CD4-positive, alpha-beta T cell treated with Interleukin-4 for 4 hours (primary cell): ENCODE measurements around the gene TEAD4.

Source experiments
- DNase-seq: peaks from one replicate; pipeline ENCODE4 v3.0.0-alpha.2; 2020

The TEAD4 gene

DNA sequence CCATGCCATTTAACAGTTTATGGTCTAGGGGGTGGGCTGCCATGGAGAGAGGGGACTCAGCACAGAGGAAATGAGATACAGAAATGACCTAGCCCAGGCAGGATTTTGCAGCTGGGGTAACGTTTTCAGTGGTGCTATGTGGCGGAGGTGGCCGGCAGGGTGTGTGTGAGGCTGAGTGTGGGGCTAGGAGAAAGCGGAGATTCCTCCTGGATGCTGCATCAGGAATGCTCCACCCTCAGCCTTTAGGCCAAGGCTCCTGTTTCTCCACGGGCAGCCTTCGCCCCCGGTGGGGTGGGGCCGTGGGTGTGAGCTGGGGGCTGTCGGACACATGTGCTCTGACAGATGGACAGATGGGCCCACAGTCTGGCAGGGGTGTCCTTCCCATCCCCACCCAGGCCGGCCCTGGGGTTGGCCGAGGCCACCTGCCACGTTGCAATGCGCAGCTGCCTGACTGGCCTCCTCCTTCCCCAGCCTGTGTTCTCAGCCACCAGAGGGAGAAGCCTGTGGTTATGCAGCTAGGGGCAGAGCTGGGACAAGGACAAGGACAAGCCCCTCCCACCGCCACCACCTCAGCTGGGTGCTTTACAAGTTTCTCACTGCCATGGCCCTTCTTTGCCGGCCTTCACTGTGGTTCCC is 44.3 kb downstream of the TEAD4 start:
- DNase-seq: no peak

DNA sequence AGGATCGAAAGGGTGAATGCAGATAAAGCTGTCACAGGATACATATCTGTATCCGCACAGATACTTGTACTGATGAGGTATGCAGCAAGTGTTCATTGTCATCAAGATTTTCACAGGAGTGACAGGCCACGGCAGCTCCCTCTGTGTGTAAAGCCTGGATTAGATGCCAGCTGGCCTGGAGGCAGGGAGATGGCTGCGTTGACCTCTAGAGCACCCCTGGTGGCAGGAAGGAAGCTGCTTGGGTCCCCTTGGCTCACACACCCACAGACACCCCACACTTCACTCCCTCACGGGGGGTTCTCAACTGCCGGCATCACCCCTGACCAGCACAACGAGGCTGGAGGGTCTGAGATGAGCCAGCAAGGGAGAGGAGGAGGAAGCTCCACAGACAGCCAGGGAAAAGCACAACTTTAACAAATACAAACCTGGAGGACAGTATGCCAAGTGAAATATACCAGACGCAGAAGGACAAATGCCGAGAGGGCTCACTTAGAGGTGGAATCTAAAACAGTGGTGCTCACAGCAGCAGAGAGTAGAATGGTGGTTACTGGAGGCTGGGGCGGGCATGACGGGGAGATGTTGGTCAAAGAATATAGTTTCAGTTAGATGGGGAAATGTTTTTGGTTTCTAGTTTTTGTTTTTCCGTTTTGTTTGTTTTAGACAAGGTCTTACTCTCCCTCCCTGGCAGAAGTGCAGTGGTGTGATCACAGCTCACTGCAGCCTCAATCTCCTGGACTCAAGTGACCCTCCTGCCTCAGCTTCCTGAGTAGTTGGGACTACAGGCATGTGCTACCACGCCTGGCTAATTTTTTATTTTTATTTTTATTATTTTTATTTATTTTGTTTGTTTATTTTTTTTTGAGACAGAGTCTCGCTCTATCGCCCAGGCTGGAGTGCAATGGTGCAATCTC is 45.7 kb downstream of the TEAD4 start:
- DNase-seq: no peak

DNA sequence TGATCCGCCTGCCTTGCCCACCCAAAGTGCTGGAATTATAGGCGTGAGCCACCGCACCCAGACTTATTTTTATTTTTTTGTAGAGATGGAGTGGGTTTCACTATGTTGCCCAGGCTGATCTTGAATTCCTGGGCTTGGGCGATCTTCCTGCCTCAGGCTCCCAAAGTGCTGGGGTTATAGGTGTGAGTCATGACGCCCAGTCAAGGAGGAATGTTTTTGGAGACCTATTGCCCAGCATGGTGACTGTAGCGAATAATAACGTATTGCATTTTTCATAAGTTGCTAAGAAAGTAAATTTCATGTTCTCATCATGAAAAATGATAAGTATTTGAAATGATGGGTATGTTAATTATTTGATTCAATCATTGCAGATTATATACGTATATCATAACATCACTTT is 46.5 kb downstream of the TEAD4 start:
- DNase-seq: no peak

DNA sequence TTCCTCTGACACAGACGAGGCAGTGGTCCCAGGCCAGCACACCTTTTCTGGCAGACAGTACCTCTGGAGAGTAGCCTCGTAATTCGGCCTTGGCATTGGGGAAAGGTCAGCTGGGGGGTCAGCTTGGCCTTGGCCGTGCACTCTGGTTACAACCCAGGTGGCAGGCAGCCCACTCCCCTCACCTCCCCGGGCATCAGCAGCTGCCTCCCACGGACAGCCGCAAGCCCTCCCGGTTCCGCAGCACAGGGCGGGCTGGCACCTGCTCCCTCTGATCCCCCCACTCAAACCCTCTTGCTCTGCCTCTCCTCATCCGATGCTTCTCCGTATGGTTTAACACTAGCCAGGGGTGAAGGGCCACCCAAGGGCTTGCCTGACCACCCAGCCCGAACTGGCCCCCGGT is 50.6 kb downstream of the TEAD4 start:
- no peak for DNase-seq

DNA sequence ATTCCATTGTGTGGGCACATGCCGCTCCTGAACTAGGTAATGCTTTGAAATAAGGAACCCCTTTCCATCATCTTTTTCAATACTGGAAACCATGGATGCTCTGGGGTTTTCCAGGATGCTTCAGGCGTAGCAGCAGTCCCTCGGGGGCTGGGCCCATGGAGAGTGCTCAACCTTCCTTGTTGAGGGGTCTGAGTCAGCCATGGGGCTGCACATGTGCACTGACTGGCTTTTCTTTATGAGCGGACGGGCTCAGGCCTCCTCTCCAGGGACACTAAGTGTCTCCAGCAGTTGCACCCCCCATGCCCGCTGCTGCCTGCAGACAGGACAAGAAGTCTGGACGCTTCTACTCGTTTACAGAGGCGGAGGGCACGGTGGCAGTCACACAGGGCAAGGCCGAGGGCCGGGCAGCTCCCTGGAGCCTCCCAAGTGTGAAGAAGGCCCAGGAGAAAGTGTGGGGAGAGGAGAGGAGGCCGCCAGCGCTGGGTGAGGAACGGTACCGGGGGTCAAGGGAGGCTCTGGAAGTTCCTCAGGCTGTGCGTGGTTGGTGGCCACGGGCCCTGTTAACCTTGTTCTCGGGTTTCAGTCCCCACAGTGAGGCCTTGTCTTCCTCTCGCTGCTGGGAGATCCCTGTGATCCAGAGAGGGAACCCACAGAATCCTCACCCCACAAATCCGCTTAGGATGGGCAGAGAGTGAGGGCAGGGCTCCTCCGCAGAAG is 51.2 kb downstream of the TEAD4 start:
- no peak for DNase-seq

DNA sequence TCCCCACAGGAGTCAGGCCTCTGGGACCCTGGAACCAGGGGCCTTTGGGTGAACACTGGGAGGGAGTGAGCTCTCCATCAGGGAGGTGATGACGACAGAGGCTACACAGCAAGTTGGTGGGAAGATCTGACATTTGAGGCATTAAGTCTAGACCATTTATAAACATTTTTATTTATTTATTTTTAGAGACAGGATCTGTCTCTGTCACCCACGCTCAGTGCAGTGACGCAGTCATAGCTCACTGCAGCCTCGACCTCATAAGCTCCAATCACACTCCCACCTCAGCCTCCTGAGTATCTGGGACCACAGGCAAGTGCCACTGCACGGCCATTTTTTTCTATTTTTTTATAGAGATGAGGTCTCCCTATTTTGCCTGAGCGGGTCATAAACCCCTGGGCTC is 53.6 kb downstream of the TEAD4 start:
- DNase-seq: no peak

DNA sequence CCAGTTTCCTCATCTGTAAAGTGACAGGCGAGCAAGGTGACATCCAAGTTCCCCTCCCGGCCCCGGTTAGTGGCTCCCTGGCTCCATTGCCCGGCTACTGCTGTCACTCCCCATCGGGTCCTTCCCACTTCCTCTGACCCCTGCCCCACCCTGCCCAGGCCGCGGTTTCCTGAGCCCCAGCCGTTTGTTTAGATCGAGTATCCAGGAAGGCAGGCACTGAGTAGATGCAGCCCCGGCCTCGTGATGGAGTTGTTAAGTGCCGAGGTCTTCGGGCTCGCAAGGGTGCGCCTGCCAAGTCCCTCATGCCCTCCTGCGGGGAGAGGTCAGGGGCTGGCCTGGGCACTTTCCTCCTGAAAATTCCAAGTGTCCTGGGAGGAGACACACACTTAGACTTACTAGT is 55.4 kb downstream of the TEAD4 start:
- DNase-seq: no peak

DNA sequence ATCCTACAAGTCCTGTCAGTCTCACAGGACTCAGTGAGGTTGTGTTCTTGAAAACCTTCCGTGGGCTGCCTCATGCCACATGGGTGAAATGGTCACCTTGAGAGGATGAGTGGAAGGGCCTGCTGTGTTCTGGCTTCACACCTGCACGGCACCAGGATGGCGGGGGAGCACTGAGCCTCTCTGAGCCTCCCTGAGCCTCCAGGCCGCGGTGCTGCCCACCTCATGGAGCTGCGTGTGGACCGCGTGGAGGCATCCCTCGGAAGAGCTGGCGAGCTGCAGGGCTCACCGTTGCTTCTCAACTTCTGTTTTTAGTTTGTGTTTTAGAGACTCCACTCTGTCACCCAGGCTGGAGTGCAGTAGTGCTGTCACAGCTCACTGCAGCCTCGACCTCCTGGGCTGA is 56.2 kb downstream of the TEAD4 start:
- DNase-seq: no peak

DNA sequence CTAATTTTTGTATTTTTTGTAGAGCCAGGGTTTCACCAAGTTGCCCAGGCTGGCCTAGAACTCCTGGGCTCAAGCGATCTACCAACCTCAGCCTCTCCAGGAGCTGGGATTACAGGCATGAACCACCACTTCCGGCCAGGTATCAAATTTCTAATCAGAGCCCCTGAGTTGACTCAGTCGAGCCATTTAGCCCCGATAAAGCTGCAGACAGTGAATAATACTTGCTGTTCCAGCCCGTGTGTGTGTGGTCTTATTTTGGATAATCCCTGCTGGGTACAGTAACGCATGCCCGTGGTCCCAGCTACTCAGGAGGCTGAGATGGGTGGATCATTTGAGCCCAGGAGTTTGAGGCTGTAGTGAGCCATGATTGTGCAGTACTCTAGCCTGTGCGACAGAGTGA is 57.0 kb downstream of the TEAD4 start:
- no peak for DNase-seq

DNA sequence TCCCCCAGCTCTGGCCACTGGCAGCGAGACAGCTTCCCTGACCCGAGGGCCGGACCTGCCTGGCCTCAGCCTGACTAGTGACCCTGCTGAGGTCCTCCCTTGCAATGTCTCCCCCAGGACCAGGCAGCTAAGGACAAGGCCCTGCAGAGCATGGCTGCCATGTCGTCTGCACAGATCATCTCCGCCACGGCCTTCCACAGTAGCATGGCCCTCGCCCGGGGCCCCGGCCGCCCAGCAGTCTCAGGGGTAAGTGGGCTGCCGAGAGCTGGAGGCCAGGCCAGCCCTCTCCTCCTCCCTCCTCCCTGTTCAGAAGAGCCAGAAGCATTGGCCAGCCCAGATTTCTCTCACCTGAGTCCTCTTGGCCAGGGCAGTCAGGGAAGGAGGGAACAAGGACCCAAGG is 58.1 kb downstream of the TEAD4 start:
- no peak for DNase-seq

DNA sequence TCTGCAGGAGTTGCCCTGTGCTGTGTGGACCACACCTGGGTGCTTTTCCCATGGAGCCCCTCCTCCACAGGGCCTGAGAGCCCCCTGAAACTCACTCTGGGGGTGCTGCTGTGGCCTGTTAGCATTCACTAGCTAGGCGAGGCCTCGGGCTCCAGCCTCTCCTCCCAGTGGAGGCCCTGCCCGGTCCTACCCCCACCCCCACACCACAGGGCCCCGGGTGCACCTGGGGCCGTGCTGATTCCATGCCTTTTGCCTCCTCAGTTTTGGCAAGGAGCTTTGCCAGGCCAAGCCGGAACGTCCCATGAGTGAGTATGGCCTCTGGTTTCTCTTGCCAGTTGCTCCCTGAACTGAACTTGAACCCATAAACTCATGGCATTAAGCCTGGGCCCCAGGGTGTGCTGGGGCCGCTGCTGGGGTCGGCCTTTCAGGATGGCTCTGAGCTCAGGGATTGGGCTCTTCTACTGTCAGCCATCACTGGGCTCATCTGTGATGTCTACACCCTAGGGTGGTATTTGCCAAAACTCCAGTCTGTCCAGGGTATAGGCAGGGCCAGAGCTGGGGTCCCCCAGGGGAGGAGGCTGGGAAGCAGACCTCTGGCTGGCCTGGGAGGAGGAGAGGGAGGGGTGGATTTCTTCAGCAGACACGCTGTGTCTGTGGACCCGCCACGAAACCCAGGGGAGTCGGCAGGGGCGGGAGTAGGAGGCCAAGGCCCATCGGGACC is 59.2 kb downstream of the TEAD4 start:
- DNase-seq: no peak

DNA sequence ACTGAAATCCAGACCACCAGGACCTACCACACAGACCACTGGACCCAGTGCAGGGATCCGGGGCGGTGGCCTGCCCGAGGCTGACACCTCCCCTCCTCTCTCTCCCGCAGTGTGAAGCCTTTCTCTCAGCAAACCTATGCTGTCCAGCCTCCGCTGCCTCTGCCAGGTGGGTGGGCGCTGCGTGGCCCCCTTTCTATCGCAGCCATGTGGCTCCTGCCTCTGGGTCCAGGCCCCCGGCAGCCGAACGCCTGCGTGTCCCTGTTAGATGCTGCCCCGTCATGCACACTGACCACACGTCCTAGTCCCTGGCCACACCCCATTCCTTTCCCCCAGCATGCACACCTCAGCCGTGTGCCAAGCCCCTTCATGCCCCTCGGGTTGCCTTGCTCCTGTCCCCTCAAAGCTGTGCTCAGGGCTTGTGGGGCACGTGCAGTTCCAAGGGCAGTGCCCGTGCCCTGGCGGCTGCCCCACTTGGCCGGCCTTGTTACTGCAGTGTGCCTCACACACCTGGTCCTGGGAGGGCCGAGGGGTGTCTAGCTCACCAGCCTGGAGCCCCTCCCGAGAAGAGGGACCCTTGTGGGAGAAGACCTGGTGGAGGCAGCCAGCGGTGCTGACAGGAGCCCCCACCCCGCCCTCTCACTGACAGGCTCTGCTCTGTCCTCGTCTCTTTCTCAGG is 59.9 kb downstream of the TEAD4 start:
- no peak for DNase-seq

DNA sequence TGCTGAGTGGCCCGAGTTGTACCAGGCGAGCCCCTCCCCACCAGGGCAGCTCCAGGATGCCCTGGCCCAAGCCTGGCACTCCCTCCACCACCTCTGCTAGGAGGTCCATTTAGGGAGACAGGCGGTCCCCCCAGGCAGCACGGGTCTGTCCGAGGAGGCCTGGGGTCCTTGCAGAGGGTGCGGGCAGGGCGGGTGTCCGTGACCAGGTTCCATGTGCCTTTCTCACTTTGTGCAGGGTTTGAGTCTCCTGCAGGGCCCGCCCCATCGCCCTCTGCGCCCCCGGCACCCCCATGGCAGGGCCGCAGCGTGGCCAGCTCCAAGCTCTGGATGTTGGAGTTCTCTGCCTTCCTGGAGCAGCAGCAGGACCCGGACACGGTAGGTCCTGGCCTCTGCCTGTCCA is 61.2 kb downstream of the TEAD4 start:
- DNase-seq: no peak

DNA sequence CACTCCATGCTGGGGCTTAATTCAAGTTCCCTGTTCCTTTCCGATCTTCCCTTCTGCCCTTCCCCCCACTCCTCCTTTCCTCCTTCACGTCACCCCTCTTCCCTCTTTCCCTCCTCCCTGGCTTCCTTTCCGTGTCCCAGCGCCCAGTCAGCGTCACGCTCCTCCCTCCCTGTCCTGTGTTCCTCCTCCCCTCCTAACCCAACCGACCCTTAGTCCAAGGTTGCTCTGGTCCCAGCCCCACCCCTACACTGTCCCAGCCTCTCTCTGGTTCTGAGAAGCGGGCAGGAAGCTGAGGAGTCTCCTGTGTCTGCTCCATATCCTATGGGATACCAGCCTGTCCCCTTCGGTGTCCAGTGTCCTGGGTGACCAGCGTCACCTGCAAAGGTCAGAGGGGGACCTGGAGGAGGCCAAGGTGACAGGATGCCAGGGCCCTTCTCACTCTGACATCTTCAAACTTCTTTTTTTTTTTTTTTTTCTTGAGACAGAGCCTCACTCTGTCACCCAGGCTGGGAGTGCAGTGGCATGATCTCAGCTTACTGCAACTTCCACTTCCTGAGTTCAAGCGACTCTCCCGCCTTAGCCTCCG is 61.7 kb downstream of the TEAD4 start:
- DNase-seq: no peak

DNA sequence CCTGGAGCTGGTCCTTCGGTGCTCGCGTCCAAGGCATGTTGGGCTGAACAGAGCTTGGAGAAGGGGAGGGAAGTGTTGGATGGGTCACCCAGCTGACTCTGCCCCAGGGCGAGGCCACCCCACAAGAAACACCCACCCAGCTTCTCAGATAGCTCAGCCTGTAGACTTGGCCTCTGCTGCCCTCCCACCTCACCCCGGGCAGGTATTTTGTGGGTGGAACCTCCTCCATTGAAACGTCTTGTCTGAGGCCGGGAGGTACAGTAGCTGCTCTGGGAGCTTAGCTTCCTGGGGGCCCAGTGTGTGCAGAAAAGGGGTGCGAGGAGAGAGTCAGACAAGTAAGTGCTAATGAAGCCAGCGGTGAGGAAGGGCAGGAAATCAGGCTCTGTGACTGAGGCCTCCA is 63.2 kb downstream of the TEAD4 start:
- no peak for DNase-seq

DNA sequence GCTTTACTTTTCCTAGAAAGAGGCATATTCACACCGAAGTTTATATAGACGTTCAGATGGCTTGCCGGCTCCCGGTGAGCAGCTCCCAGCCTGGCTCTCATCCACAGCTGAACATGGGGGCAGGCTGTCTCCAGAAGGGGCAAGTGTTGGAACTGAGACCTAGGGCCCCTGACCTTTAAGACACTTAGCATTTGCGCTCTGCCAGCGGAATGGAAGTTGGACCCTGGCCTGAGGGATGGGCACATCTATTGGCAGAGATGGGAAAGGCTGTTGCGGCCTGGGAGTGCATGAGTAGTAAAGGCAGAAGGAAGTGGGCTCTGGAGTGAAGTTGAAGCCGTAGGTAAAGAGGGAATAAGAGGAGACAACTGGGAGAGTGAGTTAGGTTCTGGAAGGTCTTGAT is 63.8 kb downstream of the TEAD4 start:
- no peak for DNase-seq

DNA sequence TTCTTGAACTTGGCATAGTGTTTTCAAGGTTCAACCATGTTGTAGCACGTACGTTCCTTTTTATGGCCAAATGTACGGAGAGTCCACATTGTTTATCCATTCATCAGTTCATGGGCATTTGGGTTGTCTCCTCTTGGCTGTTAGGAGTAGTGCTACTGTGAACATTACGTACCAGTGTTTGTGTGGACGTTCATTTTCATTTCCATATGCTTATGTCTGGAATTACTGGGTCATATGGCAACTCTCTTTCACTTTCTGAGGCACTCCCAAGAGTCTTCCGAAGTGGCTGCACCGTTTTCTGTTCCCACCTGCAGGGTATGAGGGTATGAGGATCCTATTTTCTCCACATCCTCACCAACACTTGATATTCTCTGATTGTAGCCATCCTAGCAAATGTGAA is 68.9 kb downstream of the TEAD4 start:
- no peak for DNase-seq

DNA sequence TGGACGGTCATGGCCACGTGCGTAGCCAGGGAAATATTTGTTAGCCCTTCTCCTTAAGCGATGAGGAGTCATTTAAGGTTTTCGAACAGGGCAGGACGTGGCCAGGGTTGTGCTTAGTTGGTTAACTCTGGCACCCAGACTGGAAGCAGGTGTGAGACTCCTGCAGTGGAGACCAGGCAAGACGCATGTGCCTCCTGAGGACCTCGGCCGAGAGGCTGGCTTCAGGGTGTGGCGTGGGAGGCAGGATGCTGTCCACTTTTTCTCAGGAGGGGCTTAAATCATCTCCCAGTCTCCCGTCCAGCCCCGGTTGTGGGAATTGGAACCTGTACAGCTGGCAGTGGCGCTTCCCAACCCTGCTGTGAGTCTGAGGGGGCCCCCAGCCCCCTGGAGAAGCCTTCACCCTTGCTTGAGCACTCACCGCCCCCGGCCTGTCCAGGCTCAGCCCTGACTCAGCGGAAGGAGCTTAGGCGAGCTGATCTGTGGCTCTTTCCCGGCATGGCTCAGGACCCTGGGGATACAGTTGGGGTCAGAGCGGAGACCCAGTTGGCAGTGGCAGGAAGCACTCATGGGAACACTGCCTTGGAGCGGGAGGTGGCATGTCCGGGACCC is 71.7 kb downstream of the TEAD4 start:
- DNase-seq: no peak

DNA sequence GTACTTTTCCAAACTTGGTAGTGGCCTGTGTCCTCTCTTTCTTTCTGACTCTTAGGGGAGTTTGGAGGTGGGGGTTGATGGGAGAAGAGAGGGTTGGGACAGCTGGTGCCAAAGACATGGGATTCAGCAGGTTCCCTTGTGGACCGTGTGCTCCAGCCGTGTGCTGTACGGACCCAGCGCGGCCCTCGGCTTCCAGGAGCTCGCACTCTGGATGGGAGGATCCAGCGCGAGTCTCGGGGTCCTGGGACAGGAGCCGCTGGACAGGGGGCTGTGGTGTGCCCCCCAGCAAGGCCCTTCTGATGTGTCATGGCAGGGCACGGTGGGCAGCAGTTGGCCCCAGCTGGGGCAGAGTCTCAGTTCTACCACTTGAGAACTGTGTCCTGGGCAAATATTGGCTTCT is 73.0 kb downstream of the TEAD4 start:
- DNase-seq: no peak

DNA sequence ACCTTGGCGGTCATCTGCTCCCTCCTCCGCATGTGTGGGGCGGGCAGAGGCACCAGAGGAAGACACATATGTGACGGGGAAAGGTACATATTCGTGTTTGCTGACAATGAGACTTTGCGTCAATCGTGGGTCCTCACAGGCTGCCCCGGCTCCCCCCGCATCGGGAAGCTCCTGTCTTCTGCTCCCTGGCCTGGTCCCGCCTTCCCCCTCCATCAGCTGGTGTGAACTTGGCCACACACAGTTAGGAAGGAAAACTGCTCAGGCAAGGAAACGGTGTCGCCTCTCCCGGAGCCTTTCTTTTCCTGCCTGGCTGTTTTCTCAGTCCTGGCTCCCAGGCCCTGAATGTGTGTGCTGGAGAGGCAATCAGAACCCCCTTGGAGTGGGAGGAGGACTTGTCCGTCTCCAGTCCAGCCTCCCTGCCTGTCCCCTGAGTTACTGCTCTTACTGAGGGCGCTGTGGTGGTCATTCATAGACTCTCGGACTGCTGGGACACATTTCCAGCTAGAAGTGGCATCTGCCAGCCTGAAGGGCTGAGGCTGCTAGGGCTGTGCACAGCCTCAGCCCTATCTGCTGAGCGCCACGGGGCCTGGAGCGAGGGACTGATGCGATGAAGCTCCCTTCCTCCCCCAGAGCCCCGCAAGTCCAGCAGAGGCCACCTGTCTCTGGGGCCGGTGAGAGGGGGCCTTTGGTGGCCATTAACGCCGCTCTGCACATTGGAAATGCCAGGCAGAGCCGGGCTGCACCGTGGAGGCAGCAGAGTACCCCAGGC is 73.8 kb downstream of the TEAD4 start:
- DNase-seq: no peak

DNA sequence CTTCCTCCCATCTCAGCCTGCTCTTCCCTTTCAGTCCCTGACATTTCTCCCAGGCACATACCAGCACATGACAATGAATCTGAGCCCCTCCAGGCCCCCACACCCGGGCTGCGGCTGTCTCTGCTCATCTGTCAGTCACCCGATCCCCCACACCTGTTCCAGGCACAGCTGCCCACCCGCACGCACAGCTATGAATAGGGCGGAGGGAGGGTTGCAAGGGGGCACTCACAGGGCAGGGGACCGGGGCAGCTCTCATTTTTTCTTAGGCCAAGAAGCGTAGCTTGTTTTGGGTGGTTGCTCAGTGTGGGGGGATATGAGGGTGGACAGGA is 74.3 kb downstream of the TEAD4 start:
- no peak for DNase-seq
